Muscle of back (tissue), 11 donors: ENCODE measurements around the gene APLP2. TPM values are rescaled to one million over a fixed set of nuclear protein-coding genes. Genes with fewer than 3 reads are reported as not detected.
A peak's percentile ranks its signal among the peaks of the same experiment; 100 is the strongest.
"Not testable (repeated sequence)": the region's sequence is repeated elsewhere in the genome, so short reads cannot be mapped to it uniquely, and the experiment has no call there.

Experiments
- DNase-seq, 3 donors: peaks; one replicate each; pipeline versions ENCODE4 v3.0.0 to v3.0.0-alpha.2; 2013
- polyA plus RNA-seq, 10 donors: library from polyadenylated mRNA; unstranded; fragments of 120-200 nt; gene quantifications; one replicate each; pipeline ENCODE4 v1.2.1, GENCODE V29; 2013; ENCODE audit not compliant: insufficient read length in 10 of 10

The APLP2 gene
- polyA plus RNA-seq, 10 donors, result 119 to 188 (median 144) TPM

DNA sequence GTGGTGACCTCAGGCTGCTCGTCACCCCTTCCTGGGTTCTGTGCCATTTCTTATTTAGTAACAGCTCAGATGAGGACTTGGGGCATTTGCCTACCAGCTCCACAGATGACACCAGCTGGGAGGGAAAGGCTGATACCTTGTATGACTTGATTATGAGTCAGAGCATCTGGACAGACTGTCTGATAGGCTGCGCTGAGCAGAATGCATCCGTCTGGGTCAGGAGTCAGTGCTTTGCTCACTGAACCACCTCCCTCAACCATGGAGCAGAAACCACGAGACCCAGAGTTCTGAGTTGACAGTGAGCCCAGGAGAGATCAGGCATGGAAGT, 96.7 kb downstream of the APLP2 start:
- DNase-seq, result peak in 1 of 3 donors; percentile 61

DNA sequence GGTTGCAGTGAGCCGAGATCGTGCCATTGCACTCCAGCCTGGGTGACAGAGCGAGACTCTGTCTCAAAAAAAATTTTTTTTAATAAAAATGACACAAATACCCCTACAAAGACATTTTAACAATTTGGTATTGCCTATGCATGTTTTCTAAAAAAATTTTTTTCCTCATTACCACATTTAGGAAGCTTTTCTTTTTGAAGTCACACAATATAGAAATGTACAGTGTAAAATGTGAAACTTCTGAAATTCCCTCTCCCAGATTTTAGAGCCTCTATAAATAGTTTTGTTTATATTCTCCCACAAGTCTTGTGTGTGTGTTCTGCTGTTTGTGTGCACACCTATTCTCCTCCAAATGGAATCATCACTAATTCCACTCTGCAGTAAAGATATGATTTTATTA, 97.5 kb downstream of the APLP2 start:
- DNase-seq, result no peak

DNA sequence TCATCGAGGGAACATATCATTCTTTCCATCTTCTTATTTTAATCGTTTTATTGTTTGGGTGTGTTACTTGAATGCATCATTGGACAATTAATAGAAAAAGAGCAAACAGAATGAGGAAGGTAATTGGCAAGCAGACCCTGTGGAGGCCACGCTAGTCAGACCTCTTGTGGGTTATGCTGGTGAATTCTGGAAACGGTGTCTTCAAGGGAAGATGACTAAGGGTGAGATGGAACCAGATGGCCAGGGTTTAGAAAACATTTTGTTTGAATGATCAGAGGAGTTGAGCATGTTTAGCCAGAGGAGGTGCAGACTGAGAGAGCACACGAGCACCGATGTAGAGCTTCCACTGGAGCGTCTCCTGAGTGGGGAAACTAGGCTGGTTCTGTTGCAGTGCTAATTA, 98.4 kb downstream of the APLP2 start:
- DNase-seq, result no peak

DNA sequence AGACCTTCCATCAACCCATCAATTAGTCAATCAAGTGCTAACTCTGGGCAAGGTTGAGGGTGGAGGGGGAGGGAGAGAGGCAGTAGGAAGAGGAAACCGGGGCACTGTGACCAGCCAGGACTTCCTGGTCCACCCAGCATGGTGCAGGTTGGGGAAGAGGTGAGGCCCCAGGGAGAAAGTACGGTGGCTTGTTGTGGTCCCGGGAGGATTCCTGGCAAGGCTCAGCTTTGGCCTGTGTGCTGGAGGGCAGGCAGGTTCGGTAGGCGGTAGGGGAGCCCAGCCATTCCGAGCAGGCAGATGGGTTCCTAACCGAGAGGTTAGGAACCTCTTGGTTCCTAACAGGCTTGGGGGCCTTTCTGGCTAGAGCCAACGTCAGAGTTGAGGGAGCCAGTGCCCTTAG, 100.7 kb downstream of the APLP2 start:
- DNase-seq, result no peak

DNA sequence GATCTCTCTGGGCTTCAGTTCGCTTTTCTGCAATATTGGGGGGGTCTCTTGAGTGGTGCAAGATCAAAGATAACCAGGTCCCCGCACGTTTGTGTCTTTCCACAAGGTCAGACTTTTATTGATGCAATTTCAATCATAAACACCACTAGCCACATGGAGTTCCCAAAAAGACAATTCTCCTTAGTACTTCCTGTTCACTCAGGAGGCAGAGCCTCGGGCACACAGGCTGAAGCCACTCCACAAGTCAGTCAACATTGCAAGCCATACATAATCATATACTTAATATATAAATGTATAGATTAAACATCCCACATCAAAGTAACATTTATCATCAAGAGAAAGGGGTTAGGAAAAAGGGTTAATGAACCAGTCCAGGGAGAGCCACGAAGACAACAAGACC, 101.8 kb downstream of the APLP2 start:
- DNase-seq, result no peak

DNA sequence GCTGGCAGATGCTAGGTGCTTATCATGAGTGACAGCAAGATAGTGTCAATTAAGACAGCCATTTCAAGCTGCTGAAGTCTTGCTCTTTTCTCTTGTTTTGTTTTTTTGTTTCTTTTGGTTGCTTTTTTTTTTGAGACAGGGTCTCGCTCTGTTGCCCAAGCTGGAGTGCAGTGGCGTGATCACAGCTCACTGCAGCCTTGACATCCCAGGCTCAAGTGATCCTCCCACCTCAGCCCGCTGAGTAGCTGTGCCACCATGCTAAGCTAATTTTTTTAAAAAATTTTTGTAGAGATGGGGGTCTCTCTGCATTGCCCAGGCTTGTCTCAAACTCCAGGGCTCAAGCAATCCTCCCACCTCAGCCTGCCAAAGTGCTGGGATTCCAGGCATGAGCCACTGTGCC, 102.3 kb downstream of the APLP2 start:
- not testable (repeated sequence) for DNase-seq

DNA sequence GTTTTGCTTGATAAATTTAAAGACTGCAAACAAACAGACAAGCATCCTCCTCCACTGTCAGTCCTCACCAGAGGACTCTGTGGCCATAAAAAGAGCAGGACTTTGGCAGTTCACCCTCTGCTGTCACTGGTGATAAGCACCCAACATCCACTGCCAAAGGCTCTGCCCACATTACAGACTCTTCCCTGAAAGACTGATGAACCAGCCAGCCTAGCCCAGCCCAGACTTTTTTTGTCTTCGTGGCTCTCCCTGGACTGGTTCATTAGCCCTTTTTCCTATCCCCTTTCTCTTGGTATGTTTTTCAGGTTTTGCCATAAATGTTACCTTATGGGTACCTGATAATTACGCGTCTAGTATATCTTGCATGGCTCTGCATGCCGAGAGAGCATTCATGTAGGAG, 104.9 kb downstream of the APLP2 start:
- DNase-seq, result no peak

DNA sequence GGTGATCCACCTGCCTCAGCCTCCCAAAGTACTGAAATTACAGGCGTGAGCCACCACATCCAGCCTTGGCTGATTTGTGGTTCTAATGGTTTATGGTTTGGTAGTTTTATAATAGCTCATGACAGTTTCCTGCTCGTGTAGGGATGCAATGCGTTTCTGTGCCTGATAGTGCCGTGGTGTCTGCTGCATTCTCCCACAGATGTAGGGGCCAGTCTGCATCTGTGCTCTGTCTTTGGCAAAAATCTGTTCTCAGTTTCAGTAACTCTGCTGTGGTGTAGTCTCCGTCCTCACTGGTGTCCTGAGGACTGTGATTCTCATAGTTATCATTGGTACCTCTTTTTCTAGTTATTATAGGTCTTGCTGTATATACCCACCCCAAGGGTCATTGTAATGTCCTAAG, 106.2 kb downstream of the APLP2 start:
- DNase-seq, result no peak

DNA sequence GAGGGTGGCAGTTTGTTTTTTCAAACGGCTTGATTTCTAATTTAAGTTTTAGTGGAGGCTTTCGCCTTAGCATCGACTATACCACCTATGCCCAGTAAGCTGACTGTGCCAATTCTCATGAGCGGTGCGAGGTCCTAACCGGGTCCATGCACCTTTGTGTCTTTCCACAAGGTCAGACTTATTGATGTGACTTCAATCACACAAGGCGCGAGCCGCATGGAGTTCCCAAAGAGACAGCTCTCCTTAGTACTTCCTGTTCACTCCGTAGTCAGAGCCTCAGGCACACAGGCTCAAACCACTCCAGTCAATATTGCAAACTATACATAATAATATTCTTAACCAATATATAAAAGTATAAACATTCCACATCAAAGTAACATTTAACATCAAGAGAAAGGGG, 108.1 kb downstream of the APLP2 start:
- no peak for DNase-seq

DNA sequence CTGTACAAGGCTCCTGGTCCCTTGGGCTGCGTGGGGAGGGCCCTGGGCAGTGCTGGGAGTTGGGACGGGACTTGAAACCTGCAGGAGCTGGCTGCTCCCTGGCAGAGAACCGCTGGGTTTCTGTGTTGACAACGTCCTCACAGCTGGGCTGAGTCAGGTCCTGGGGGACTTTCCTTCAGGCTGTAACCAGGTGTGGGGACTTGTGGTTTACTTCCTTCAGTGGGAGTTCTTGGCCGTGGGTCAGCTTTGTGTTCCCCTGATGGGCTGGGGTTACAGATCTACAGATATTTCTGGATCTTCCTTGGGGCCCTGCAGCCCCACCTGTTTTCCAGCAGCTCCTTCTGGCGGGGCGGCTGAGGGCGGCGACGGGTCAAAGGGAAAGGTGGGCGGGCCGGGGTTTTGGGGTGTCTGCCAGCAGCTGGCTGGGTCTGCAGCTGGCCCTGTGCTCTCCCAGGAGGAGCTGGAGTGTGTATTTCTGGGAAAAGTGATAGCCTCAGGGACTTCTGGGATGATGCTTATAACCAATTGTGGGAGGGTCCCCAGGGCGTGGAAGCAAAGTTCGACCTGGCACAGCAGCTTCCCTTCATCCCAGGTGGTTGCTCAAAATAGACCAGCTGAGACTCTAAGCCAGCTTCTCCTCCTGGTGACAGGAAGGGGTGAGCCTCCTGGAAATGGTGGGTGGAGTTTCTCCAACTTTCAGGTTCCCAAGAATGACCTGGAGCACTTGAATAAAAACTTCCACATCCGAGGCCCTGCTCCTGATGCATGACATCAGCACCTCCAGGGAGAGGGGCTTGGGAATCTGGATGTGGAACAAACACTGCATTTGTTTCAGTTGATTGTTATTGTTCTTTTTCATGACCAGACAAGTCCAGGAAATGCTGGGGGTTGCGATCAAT, 109.0 kb downstream of the APLP2 start:
- DNase-seq, result peak; percentile 18 to 91 (median 61)

DNA sequence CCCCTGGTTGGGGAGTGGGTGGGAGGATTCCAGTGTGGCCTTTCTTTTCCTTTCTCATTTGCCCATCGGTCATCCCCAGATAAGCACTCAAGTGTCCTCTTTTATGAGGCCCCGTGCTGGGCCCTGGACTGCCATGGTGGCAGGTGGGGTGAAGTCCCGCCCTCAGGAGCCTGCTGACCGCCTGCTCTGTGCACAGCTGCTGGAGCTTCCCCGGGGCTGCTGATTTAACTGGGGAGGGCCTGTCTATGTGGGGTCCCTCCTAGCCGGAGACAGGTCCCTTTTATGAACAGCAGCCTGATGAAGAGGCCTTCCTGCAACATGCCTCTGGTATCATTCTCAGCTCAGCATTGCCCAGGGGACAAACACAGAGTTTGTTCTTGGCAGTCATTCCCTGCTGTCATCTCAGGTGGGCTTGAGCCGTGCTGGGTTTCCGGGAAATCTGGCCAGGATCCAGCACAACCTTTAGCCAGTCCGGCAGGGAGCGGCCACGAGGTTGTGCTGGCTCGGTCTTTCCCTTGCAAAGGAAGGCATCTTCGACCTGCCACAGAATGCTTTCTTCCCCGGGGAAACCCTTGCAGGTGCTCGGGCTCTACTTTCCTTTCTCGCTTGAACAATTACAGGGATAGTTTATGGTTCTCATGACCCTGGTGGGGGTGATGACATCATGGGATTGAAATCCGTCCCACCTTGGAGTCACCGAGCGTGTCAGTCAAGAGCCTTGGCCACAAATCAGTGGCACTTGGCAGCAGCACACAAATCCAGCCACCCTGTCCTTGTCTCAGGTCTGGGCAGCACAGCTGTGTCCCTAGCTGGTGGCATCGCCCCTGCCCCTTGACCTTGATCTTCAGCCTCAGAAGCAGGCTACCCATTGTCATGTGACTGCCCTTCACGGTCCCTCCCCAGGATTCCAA, 110.0 kb downstream of the APLP2 start:
- no peak for DNase-seq

DNA sequence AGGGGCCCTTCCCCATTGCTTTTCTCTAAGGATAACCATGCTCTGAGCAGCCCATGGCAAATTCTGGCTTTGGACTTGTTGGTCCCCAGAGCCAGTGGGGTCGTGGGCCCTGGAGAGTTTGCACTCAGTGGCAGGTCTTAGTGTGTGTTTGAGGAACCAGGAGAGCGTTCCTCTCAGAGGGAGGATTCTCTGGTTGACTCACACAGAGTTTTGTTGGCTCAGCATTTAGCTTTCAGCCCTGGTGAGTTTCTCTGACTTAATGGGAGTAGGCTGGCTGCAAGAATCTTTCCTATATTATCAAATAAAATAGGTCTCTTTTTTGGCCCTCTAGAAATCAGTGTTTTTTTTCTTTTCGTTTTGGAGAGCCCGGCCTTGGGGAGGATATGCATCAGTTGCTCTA, 110.8 kb downstream of the APLP2 start:
- no peak for DNase-seq

DNA sequence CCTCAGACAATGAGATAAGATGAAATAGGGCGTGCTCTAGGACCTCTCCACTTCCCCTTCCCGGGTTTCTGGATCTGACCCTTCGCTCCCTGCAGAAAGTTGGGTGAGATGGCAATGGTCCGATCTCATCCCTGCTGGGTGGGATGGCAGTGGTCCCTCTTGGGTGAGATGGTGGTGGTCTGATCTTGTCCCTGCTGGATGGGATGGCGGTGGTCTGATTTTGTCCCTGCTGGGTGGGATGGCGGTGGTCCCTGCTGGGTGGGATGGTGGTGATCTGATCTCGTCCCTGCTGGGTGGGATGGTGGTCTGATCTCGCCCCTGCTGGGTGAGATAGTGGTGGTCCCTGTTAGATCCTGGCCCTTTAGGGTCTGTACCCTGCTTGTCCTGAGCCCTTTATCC, 111.2 kb downstream of the APLP2 start:
- no peak for DNase-seq

DNA sequence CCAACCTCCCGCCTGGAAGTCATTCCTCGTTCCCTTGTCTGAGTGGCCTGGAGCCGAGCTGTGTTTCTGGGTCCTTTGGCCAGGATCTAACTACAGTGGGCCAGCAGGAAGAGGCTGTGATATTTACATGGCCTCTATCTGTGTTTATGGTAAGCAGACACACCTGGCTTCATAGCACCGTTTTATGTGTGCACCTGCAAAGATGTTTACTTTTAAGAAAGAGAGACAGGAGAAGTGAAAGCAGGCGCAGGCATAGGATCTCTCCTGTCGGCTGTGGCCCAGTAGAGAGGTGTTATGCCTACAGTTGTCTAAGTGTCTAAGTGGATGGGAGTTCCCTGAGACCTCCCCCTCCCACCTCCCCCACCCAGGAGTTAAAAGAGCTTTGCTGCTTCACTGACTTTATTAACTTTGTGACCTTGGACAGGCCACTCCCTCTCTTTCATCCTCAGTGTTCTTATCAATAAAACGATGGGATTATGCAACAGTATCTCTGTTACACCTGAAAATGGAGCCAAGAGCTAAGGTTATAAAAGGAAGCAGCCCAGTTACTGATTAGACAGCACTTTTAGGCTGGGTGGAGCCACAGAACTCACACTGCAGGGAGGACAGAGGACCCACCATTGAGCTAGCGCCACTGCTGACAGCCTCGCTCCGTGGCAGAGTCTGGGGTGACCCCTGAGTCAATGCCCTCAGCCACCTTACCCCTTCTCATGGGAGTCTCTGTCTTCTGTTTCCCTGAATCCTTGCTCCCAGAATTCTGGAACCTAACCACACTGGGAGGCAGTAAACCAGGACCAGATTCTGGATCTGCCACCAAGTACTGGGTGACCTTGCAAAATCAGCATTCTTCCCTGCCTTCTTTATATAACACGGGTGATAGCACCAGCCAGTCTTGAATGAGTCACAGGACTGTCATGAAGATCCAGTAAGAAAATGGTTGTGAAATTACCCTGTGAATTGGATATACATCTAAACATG, 111.9 kb downstream of the APLP2 start:
- peak in 1 of 3 donors; percentile 30 for DNase-seq

DNA sequence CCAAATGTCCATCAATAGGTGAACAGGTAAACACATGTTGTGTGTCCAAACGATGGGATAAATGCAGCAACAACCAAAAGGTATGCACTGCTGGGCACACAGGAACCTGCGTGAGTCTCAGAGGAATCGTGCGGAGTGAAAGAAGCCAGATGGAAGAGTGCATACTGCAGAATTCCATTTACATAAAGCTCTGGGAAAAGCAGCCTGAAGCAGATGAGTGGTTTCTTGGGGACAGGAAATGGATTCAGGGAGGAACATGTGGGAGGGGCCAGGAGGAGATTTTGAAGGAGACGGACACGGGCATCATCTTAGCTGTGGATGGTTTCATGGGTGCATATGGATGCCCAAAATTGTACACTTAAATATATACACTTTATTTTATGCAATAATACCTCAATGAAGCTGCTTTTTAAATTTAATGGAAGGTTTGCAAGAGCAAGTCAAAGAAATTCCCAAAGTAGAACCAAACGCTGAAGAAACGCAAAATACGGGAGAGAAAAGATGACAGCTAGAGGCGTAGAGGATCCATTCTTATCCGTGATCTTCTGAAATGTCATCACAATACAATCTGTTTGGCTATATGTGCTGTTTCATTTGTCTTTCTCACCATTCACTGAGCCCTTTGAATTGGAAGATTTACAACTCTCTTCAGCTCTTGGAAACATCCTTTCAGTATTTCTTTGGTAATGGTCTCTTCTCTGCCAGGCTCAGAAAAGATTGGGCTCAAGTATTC, 114.3 kb downstream of the APLP2 start:
- DNase-seq, result no peak

DNA sequence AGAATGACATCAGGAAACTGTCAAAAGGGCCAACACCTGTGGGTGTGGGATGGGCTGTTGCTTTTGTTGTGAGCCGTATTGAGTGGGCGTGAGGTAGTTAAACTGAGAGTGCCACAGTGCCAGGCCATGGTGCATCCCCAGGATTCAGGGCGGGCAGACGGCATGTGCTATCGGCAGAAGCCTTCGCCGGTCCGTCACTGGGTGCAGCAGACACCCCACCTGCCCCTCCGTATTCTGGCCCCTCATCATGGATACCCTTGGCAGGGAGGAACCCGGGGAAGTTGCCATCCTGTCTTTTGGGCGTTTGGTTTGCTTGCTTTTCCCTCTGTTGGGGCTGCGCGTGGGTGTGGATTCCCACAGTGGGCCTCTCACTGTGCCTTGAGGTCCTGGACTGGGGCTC, 117.4 kb downstream of the APLP2 start:
- no peak for DNase-seq

DNA sequence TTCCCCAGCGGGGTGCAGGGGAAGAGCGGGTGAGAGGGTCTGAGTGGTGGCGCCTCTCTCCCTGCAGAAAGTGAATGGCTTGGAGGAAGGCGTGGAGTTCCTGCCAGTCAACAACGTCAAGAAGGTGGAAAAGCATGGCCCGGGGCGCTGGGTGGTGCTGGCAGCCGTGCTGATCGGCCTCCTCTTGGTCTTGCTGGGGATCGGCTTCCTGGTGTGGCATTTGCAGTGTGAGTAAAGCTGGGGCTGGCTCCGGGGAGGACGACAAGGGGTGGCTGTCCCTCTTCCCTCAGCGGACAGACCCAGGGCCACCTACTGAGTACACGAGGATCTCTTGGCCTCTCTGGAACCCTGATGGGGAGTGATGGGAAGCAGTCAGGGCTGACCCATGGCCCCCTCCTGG, 118.4 kb downstream of the APLP2 start:
- no peak for DNase-seq

DNA sequence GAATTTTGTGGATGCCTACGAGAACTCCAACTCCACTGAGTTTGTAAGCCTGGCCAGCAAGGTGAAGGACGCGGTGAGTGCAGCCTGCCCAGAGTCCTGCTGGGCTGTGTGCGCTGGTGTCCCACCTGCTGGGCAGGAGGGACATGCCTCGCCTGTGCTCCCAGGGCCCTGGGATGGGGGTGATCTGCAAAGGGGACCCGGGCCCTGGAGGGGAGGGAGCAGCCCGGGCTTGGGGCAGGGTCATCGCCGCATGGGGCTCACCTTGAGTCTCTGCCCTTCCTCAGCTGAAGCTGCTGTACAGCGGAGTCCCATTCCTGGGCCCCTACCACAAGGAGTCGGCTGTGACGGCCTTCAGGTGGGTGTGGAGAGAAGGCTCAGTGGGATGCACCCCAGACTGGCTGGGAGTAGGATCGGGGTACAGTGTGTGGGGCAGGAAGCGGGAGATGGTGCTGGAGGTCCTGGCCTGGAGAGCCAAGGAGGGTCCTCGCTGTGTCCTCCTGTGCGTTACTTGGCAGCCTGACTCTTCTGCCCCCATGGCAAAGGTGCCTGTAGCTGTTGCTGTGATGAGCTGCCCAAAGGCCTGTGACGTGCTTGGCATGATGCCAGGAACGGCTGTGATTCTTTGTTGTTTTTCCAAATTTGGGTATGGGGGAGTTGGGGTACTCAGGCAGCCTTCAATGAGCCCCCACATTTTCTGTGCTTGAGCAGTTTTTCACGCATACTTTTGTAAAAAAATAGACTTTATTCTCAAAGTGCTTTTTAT, 119.1 kb downstream of the APLP2 start:
- no peak for DNase-seq

DNA sequence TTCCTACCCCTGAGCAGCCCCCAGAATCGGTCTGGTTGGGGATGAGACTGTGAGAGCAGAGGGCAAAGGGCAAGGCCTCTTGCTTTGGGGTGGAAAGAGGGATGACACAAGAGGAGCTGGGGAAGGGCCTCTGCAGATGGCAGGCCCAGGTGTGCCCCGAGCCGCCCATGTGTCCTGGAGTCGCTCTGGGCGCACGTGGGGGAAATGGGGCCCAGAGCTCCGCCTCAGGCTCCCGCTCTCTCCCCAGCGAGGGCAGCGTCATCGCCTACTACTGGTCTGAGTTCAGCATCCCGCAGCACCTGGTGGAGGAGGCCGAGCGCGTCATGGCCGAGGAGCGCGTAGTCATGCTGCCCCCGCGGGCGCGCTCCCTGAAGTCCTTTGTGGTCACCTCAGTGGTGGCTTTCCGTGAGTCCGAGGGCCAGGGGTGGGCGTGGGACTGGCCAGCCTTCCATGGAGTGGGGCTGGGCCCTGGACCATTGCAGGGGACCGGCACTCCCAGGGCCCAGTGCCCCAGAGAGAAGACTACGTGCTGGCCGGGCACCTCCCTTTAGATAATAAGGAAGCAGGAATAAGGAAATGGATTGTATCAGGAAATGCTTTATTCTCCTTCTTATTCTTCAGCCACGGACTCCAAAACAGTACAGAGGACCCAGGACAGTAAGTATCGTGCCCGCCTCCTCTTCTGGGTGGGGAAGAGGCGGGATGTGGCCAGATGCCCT, 120.0 kb downstream of the APLP2 start:
- DNase-seq, result no peak
